Activated CD4-positive, alpha-beta T cell treated with anti-CD3 and anti-CD28 coated beads, Interleukin-2, Interleukin-4, amounts not matched to agents 100 ng/mL and 50 ng/mL, durations not matched to agents 16 hours and 8 hours (primary cell): Measurements from ENCODE around the gene ALDH1L2.
A peak's percentile ranks its signal among the peaks of the same experiment; 100 is the strongest.
"Not testable (repeated sequence)": the region's sequence is repeated elsewhere in the genome, so short reads cannot be mapped to it uniquely, and the experiment has no call there.

ENCODE experiments used
- DNase-seq: peaks from one replicate; pipeline ENCODE4 v3.0.0-alpha.2; 2020; ENCODE audit warnings: low spot score

Gene ALDH1L2

GRCh38 chr12:105084251-105085250 lies at the start of gene ALDH1L2:
TSS of gene ALDH1L2 (minus strand) at chr12:105084458. CDS start at chr12:105084436, 22 bp downstream.
- peak; percentile 61 for DNase-seq

- peak; percentile 22 for DNase-seq
Observed at GRCh38 chr12:105120551-105120950, 36.3 kb upstream of the ALDH1L2 start.

GRCh38 chr12:105116969-105117368 lies 32.7 kb upstream of the ALDH1L2 start:
- DNase-seq, result no peak

GRCh38 chr12:105113094-105113493 lies 28.8 kb upstream of the ALDH1L2 start:
- no peak for DNase-seq

GRCh38 chr12:105110851-105111250 lies 26.6 kb upstream of the ALDH1L2 start:
- DNase-seq, result no peak

- peak; percentile 30 for DNase-seq
Observed at GRCh38 chr12:105109465-105110212, 25.4 kb upstream of the ALDH1L2 start.

GRCh38 chr12:105107494-105108371 lies 23.5 kb upstream of the ALDH1L2 start, which contains the start of gene WASHC4:
TSS of gene WASHC4 (plus strand) at chr12:105107731. CDS start at chr12:105107801, 70 bp downstream.
- peak; percentile 96 for DNase-seq

- no peak for DNase-seq
Observed at GRCh38 chr12:105107171-105107493, 22.9 kb upstream of the ALDH1L2 start.

GRCh38 chr12:105106621-105107020 lies 22.4 kb upstream of the ALDH1L2 start:
- no peak for DNase-seq

- DNase-seq, result no peak
Observed at GRCh38 chr12:105104762-105105161, 20.5 kb upstream of the ALDH1L2 start.

GRCh38 chr12:105102673-105103072 lies 18.4 kb upstream of the ALDH1L2 start:
- DNase-seq, result no peak

GRCh38 chr12:105100998-105101397 lies 16.7 kb upstream of the ALDH1L2 start:
- DNase-seq, result no peak

GRCh38 chr12:105100207-105100985 lies 16.1 kb upstream of the ALDH1L2 start:
- no peak for DNase-seq

GRCh38 chr12:105099356-105099755 lies 15.1 kb upstream of the ALDH1L2 start:
- DNase-seq, result no peak

- DNase-seq, result not testable (repeated sequence)
Observed at GRCh38 chr12:105095338-105095737, 11.1 kb upstream of the ALDH1L2 start.

- no peak for DNase-seq
Observed at GRCh38 chr12:105092336-105092735, 8.1 kb upstream of the ALDH1L2 start.

- no peak for DNase-seq
Observed at GRCh38 chr12:105091476-105092206, 7.4 kb upstream of the ALDH1L2 start.

GRCh38 chr12:105090361-105090760 lies 6.1 kb upstream of the ALDH1L2 start:
- no peak for DNase-seq

GRCh38 chr12:105089817-105090216 lies 5.6 kb upstream of the ALDH1L2 start:
- no peak for DNase-seq

GRCh38 chr12:105085501-105085900 lies 1.2 kb upstream of the ALDH1L2 start:
- no peak for DNase-seq
